Psoas muscle (tissue), 8 donors: ENCODE data around the gene CHMP2B. TPM values are rescaled to one million over a fixed set of nuclear protein-coding genes. Genes with fewer than 3 reads are reported as not detected.

Experiments used
- ATAC-seq, 4 donors: fragments of 200-7000 bp; cut with Tn5 transposase; one replicate each; pipeline ENCODE4 v1.9.1; 2020; ENCODE audit warnings: moderate library complexity in 3 of 4, mild to moderate bottlenecking in 2 of 4
- DNase-seq, 2 donors: peaks; one replicate each; pipeline ENCODE4 v3.0.0-alpha.2; 2020
- H3K27ac ChIP-seq: fragments of 200-600 bp; one replicate; pipeline ENCODE4 v1.8.0; 2022
- H3K27me3 ChIP-seq, 3 donors: fragments of 200-600 bp in 1 of 3; one replicate each; pipeline versions ENCODE4 v1.6.1 to v1.8.0; 2013 to 2022; ENCODE audit warnings: low read length in 2 of 3, mild to moderate bottlenecking in 2 of 3, moderate library complexity in 1 of 3; ENCODE audit not compliant: insufficient read depth in 3 of 3
- H3K36me3 ChIP-seq, 2 donors: fragments of 200-600 bp in 1 of 2; one replicate each; pipeline versions ENCODE4 v1.6.1 to v1.8.0; 2013 to 2022; ENCODE audit warnings: low read depth in 1 of 2, mild to moderate bottlenecking in 1 of 2, moderate library complexity in 1 of 2; ENCODE audit not compliant: insufficient read depth in 1 of 2
- H3K4me1 ChIP-seq: fragments of 200-600 bp; one replicate; pipeline ENCODE4 v1.8.0; 2022
- H3K4me3 ChIP-seq: fragments of 200-600 bp; one replicate; pipeline ENCODE4 v1.8.0; 2022; ENCODE audit warnings: mild to moderate bottlenecking
- H3K9me3 ChIP-seq: fragments of 200-600 bp; one replicate; pipeline ENCODE4 v1.8.0; 2022
- WGBS, 3 donors: extraction: QIAGEN DNeasy Blood & Tissue Kit; methylation state at CpG; one replicate each; pipeline versions ENCODE4 v1.1.6 to v1.1.7; 2013; 5-methylcytosine and 5-hydroxymethylcytosine counted together
- intact Hi-C, 2 donors: fragments of 100-400 bp; cut with DNase I; formaldehyde crosslinking; loops; one replicate each; pipeline versions ENCODE4 v1.11.0 to v1.14.2; 2022
- long read RNA-seq, 2 donors: library from polyadenylated mRNA; unstranded; transcript quantifications; one replicate each; pipeline ENCODE4 v2.0.0, GENCODE V29; 2021
- polyA plus RNA-seq, 3 donors: library from polyadenylated mRNA; stranded (reverse); fragments of 200-250 nt; gene quantifications; one replicate each; pipeline ENCODE4 v1.2.3, GENCODE V29; 2013
- total RNA-seq, 4 donors: library from RNA; stranded (reverse); fragmentation: NEBNext Ultra II Directional in 2 of 4; extraction: Animal tissue kit (Norgen Biotek cat#: 25700) in 2 of 4; gene quantifications; one replicate each; pipeline versions ENCODE4 v1.2.1 to v1.2.4, GENCODE V29; 2021 to 2023
- TF ChIP-seq, protein P1 (sequence below): fragments of 200-600 bp; IDR thresholded peaks from one replicate; pipeline ENCODE4 v1.8.0; 2022; ENCODE audit warnings: antibody characterized with exemption
- donor health status: healthy with polysubstance abuse.
- donor health status: DM: no; HTN: no; CAD: no; lungs with moderate emphysema.
- donor health status: Bipolar disorder and iron deficiency.
- donor health status: healthy.
- donor health status: DM: yes; HTN: yes; CAD: no.
- donor health status: DM: no; HTN: no; CAD: no.
- donor health status: DM: no; HTN: no; CAD: no.
- donor health status: DM: yes; HTN: yes; CAD: no.

CHMP2B gene, protein sequence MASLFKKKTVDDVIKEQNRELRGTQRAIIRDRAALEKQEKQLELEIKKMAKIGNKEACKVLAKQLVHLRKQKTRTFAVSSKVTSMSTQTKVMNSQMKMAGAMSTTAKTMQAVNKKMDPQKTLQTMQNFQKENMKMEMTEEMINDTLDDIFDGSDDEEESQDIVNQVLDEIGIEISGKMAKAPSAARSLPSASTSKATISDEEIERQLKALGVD
- 10 to 100 TPM; 21.0 to 37.5 (median 29.2) TPM for total RNA-seq
- polyA plus RNA-seq, result 10 to 100 TPM; 21.4 to 37.5 (median 22.2) TPM
- long read RNA-seq, donor 1, transcript CHMP2B-201 (6 exons, 2,557 nt), result major isoform, 25 of 26 reads
- long read RNA-seq, donor 1, partial matches to known transcripts, result 0 of 26 reads
- long read RNA-seq, donor 1, other reads (novel, unspliced or antisense), result 1 of 26 reads
- long read RNA-seq, donor 2, transcript CHMP2B-201 (6 exons, 2,557 nt), result major isoform, 72 of 73 reads
- long read RNA-seq, donor 2, partial matches to known transcripts, result 0 of 73 reads
- long read RNA-seq, donor 2, other reads (novel, unspliced or antisense), result 0 of 73 reads

DNA sequence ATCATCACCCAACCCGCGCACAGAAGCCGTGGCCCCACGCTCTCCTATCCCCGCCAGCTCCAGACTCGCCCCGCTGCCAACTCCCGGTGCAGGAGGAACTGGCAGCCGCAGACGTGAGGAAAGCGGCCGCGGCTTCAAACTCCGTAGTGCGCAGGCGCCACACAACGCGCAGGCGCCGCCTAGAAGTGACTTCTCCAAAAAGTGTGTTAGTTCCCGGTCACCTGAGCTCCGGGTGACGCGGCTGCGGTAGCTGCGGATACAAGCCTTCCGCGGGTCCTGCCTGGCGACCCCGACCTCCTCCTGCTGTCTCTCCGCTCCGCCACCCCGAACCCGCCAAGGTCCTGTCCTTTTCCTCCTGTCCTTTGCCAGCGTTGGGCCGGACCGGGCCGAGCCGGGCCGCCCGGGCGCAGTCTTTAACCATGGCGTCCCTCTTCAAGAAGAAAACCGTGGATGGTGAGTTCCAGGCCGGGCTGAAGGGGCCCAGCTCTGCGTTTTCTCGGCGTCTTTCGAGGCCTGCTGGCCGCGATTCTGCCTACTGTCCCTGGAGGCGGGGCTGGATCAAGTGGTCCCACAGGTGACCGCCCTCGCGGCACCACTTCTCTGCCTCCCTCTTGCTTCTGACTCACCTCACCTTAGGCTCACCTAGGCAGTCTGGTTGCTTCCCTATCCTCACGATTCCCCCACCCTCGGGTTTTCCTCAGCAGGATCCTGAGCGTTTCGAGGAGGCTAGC is at the start of gene CHMP2B:
Gene CHMP2B, plus strand, starts transcription at position 206 of the 731 bp plus-strand sequence. Its CDS starts 214 bp downstream, at position 420.
- peaks cover 26% of the 10 kb centered on the region for H3K4me1 ChIP-seq
- WGBS, 3 donors, result 0 to 1% (median 0%) methylated on average over 59 of the region's 59 CpGs
- intact Hi-C loops, result no loop called here
- H3K36me3 ChIP-seq, result no peaks in the 10 kb centered on the region
- peak within 1 kb of the TSS; percentile 81 for H3K4me3 ChIP-seq
- ATAC-seq (peak; percentile 96 to 99 (median 97)), DNase-seq (peak; percentile 94 to 97)
- TF ChIP-seq, protein P1, sequence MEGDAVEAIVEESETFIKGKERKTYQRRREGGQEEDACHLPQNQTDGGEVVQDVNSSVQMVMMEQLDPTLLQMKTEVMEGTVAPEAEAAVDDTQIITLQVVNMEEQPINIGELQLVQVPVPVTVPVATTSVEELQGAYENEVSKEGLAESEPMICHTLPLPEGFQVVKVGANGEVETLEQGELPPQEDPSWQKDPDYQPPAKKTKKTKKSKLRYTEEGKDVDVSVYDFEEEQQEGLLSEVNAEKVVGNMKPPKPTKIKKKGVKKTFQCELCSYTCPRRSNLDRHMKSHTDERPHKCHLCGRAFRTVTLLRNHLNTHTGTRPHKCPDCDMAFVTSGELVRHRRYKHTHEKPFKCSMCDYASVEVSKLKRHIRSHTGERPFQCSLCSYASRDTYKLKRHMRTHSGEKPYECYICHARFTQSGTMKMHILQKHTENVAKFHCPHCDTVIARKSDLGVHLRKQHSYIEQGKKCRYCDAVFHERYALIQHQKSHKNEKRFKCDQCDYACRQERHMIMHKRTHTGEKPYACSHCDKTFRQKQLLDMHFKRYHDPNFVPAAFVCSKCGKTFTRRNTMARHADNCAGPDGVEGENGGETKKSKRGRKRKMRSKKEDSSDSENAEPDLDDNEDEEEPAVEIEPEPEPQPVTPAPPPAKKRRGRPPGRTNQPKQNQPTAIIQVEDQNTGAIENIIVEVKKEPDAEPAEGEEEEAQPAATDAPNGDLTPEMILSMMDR, result no peak
- H3K27ac ChIP-seq, result peak within 1 kb of the TSS; percentile 93
- H3K27me3 ChIP-seq, result no peaks in the 10 kb centered on the region
- H3K9me3 ChIP-seq, result no peaks in the 10 kb centered on the region

DNA sequence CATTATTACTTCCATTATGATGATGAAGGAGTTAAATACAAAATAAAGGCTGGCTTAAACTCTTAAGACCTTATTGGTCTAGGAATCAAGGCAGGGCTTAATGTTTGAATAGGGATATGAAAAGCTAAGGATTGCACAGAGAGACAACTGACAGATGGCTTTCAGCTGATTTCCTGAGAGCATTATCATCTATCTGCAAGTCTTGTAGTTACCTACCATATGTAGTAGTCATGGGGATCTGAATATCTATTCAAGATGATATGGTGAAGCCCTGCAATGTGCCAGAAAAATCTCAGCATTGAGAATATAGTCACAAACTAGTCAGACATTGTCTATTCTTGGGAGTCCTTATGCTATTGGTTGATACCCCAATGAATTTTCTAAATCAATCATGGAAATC is 47.5 kb upstream of the CHMP2B start:
- H3K36me3 ChIP-seq, result no peaks in the 10 kb centered on the region
- intact Hi-C loops, result no loop called here
- H3K4me3 ChIP-seq, result no peak overlapping the region
- no peak overlapping the region for H3K27ac ChIP-seq
- no peaks in the 10 kb centered on the region for H3K4me1 ChIP-seq
- TF ChIP-seq, protein P1, result no peak
- no peaks in the 10 kb centered on the region for H3K9me3 ChIP-seq
- DNase-seq (no peak), ATAC-seq (no peak)
- H3K27me3 ChIP-seq, result no peaks in the 10 kb centered on the region

DNA sequence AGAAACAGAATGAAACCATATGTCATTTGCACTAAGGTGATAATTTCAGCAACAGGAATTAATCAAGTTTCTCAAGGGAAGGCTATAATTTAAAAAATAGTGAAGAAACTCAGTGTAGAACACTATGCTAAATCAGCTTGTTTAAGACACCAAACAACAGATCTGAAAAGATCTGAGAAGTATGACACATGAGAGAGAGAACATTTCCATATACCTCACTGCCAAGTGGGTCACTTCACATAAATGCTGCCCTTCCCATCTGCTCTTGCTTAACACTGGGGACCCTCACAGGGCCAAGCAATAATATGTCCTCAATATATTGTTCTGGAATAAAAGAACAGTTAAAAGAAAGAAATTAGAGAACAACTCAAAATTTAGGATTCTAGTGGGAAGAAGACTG is 45.6 kb upstream of the CHMP2B start:
- no peak for DNase-seq
- Histone ChIP-seq H3K9me3 (no peaks in the 10 kb centered on the region), H3K4me3 (no peak overlapping the region), H3K36me3 (no peaks in the 10 kb centered on the region), H3K4me1 (no peaks in the 10 kb centered on the region), H3K27me3 (no peaks in the 10 kb centered on the region), H3K27ac (no peak overlapping the region)
- intact Hi-C loops, result no loop called here
- TF ChIP-seq, protein P1, result no peak
- ATAC-seq, result no peak

DNA sequence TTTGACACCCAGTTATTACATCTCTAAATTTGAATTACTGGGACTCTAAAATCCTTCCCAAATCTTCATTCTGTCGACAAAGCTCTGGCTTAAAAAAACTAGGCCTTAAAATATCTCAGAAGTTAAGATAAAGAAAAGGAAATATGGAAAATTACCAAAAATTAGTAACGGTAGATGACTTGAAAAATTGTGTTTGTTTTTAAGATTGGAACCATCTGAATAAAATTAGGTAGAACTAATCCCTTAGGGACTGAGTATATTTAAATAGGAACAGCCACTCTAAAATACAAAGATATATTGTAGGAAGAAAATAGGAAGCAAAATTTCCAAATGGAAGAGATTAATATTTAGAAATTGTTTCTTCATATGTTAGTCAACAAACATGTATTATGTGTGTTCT is 45.1 kb upstream of the CHMP2B start:
- Histone ChIP-seq H3K27ac (no peak overlapping the region), H3K36me3 (no peaks in the 10 kb centered on the region), H3K4me1 (no peaks in the 10 kb centered on the region), H3K4me3 (no peak overlapping the region), H3K9me3 (no peaks in the 10 kb centered on the region), H3K27me3 (no peaks in the 10 kb centered on the region)
- WGBS, 3 donors, result 17 to 30% (median 18%) methylated on average over 2 of the region's 2 CpGs
- TF ChIP-seq, protein P1, result no peak
- DNase-seq (no peak), ATAC-seq (no peak)
- intact Hi-C loops, result no loop called here
